WTC11 (cell line): Measurements from ENCODE around the gene LIN28B. TPM values are rescaled to one million over a fixed set of nuclear protein-coding genes. Genes with fewer than 3 reads are reported as not detected.
A peak's percentile ranks its signal among the peaks of the same experiment; 100 is the strongest.

Experiments
- ATAC-seq: fragments of 200-7000 bp; cut with Tn5 transposase; 2 replicates; pipeline ENCODE4 v1.10.0; 2021; ENCODE audit warnings: mild to moderate bottlenecking, moderate library complexity
- CTCF ChIA-PET: fragments of 300-600 bp; sonication (Branson Sonifier 250); formaldehyde crosslinking; loops from one replicate; lab custom pipeline; 2021; ENCODE audit warnings: antibody characterized with exemption; lab: Charles Lee
- POLR2A ChIA-PET: fragments of 350-600 bp; sonication (Branson Sonifier 250); formaldehyde crosslinking; loops from one replicate; lab custom pipeline; 2021; ENCODE audit warnings: antibody characterized with exemption; lab: Charles Lee
- DNase-seq: peaks from one replicate; pipeline ENCODE4 v3.0.0; 2021; ENCODE audit warnings: low spot score
- H3K27ac Mint-ChIP-seq: 2 replicates; pipeline ENCODE4 v1.8.0; 2021; ENCODE audit warnings: mixed read lengths
- H3K27me3 Mint-ChIP-seq: 2 replicates; pipeline ENCODE4 v1.8.0; 2021; ENCODE audit warnings: low read depth, mild to moderate bottlenecking, moderate library complexity, mixed read lengths
- H3K36me3 Mint-ChIP-seq: 2 replicates; pipeline ENCODE4 v1.8.0; 2021; ENCODE audit warnings: mixed read lengths
- H3K4me1 Mint-ChIP-seq: 2 replicates; pipeline ENCODE4 v1.8.0; 2022; ENCODE audit warnings: mixed read lengths
- H3K4me3 Mint-ChIP-seq: 2 replicates; pipeline ENCODE4 v1.8.0; 2021; ENCODE audit warnings: mild to moderate bottlenecking, moderate library complexity, mixed read lengths
- H3K9me3 Mint-ChIP-seq: 2 replicates; pipeline ENCODE4 v1.8.0; 2021; ENCODE audit warnings: mixed read lengths
- AFF4 ChIP-seq: sonication (generic); formaldehyde crosslinking; IDR thresholded peaks from 2 replicates; pipeline ENCODE4 v1.8.1; 2023; ENCODE audit warnings: mild to moderate bottlenecking, missing genetic modification reagents, borderline replicate concordance
- AR ChIP-seq: fragments of 250-450 bp; sonication (Bioruptor Pico); IDR thresholded peaks from 2 replicates; pipeline ENCODE4 v1.9.0; 2021; ENCODE audit warnings: mild to moderate bottlenecking
- ARID4B ChIP-seq: sonication (generic); formaldehyde crosslinking; IDR thresholded peaks from 2 replicates; pipeline ENCODE4 v1.8.0; 2023; ENCODE audit warnings: missing genetic modification reagents, mild to moderate bottlenecking, borderline replicate concordance
- ATF3 ChIP-seq: sonication (generic); formaldehyde crosslinking; conservative IDR thresholded peaks from 2 replicates; pipeline ENCODE4 v1.8.1; 2022; ENCODE audit warnings: mild to moderate bottlenecking, missing genetic modification reagents
- ETV6 ChIP-seq: sonication (generic); formaldehyde crosslinking; IDR thresholded peaks from 2 replicates; pipeline ENCODE4 v1.8.1; 2022; ENCODE audit warnings: mild to moderate bottlenecking, missing genetic modification reagents
- GTF2I ChIP-seq: fragments of 250-450 bp; sonication (Bioruptor Pico); conservative IDR thresholded peaks from 2 replicates; pipeline ENCODE4 v1.4.0; 2021; ENCODE audit warnings: mild to moderate bottlenecking
- HMGXB4 ChIP-seq: sonication (generic); formaldehyde crosslinking; IDR thresholded peaks from 2 replicates; pipeline ENCODE4 v1.8.1; 2023; ENCODE audit warnings: mild to moderate bottlenecking, moderate library complexity, missing genetic modification reagents
- KAT7 ChIP-seq: sonication (generic); formaldehyde crosslinking; IDR thresholded peaks from 2 replicates; pipeline ENCODE4 v1.8.1; 2023; ENCODE audit warnings: missing genetic modification reagents, mild to moderate bottlenecking, borderline replicate concordance
- MYBL2 ChIP-seq: sonication (generic); formaldehyde crosslinking; IDR thresholded peaks from 2 replicates; pipeline ENCODE4 v1.8.1; 2023; ENCODE audit warnings: mild to moderate bottlenecking, moderate library complexity, missing genetic modification reagents
- NR3C1 ChIP-seq: sonication (generic); formaldehyde crosslinking; conservative IDR thresholded peaks from 2 replicates; pipeline ENCODE4 v1.8.1; 2023; ENCODE audit warnings: low read depth, mild to moderate bottlenecking, missing genetic modification reagents
- OVOL2 ChIP-seq: fragments of 250-450 bp; sonication (Bioruptor Pico); IDR thresholded peaks from 2 replicates; pipeline ENCODE4 v1.9.0; 2021; ENCODE audit warnings: mild to moderate bottlenecking, borderline replicate concordance
- SMAD3 ChIP-seq: sonication (generic); formaldehyde crosslinking; IDR thresholded peaks from 2 replicates; pipeline ENCODE4 v1.8.0; 2022; ENCODE audit warnings: missing genetic modification reagents, mild to moderate bottlenecking, borderline replicate concordance
- TEAD1 ChIP-seq: sonication (generic); formaldehyde crosslinking; IDR thresholded peaks from 2 replicates; pipeline ENCODE4 v1.8.0; 2022; ENCODE audit warnings: mild to moderate bottlenecking, missing genetic modification reagents
- TP53 ChIP-seq: sonication (generic); formaldehyde crosslinking; IDR thresholded peaks from 2 replicates; pipeline ENCODE4 v1.8.1; 2023; ENCODE audit warnings: mild to moderate bottlenecking, missing genetic modification reagents
- ZNF232 ChIP-seq: sonication (generic); formaldehyde crosslinking; IDR thresholded peaks from 2 replicates; pipeline ENCODE4 v1.8.0; 2022; ENCODE audit warnings: mild to moderate bottlenecking, missing genetic modification reagents
- ZNF281 ChIP-seq: sonication (generic); formaldehyde crosslinking; IDR thresholded peaks from 2 replicates; pipeline ENCODE4 v1.8.0; 2023; ENCODE audit warnings: mild to moderate bottlenecking, missing genetic modification reagents
- ZNF396 ChIP-seq: fragments of 250-450 bp; sonication (Bioruptor Pico); IDR thresholded peaks from 2 replicates; pipeline ENCODE4 v1.8.0; 2021; ENCODE audit warnings: mild to moderate bottlenecking, moderate library complexity, borderline replicate concordance
- total RNA-seq: library from RNA; stranded (reverse); gene quantifications from 3 replicates; pipeline ENCODE4 v1.2.3, GENCODE V29; 2021

The LIN28B gene
- total RNA-seq, 1 experiment from 2014 or later = 73.4 TPM

- peak overlapping the region; percentile 100 for H3K27ac Mint-ChIP-seq
- H3K27me3 Mint-ChIP-seq = no peaks in the 10 kb centered on the region
- DNase-seq (peak; percentile 81), ATAC-seq (peak; percentile 61)
- no peaks in the 10 kb centered on the region for H3K9me3 Mint-ChIP-seq
- ChIA-PET CTCF (interaction anchor here (0.6 to 1.3 kb wide), 3 partner anchors 16 to 124 kb away, joined by 3 to 12 read pairs (median 4); no protein-coding TSS in a partner anchor), POLR2A (interaction anchor here (0.6 to 2.2 kb wide), 7 partner anchors 12 to 96 kb away, joined by 3 to 9 read pairs (median 4); partner anchors contain the start of gene HACE1)
- peak overlapping the region; percentile 93 for H3K4me3 Mint-ChIP-seq
- peaks cover 39% of the 10 kb centered on the region for H3K4me1 Mint-ChIP-seq
- peaks cover 2% of the 10 kb centered on the region; the same call in 1 of the 2 replicates for H3K36me3 Mint-ChIP-seq
- TF ChIP-seq TEAD1 (0 out of 2 replicates have a peak, but pooled peaks have one; percentile 34), TP53 (no peak), ZNF232 (CRISPR knock-in tag) (no peak), HMGXB4 (CRISPR knock-in tag) (no peak), MYBL2 (no peak), AFF4 (CRISPR knock-in tag) (no peak), ATF3 (CRISPR knock-in tag) (no peak), ZNF281 (CRISPR knock-in tag) (peak; percentile 92), OVOL2 (CRISPR knock-in tag) (no peak), KAT7 (no peak), SMAD3 (CRISPR knock-in tag) (no peak), ETV6 (CRISPR knock-in tag) (peak; percentile 37; the same call in 1 of the 2 replicates), NR3C1 (CRISPR knock-in tag) (no peak), ARID4B (CRISPR knock-in tag) (no peak), ZNF396 (CRISPR knock-in tag) (no peak), GTF2I (no peak), AR (CRISPR knock-in tag) (no peak)
These were observed 778 bp upstream of the LIN28B start for GRCh38 chr6:104955927-104956730.
